OCI-LY1 (cell line): Measurements from ENCODE around the gene NHERF2.

Source experiments
- H2AFZ ChIP-seq: fragments of 200-600 bp; sonication (generic), shearing (Covaris generic); 2 replicates; pipeline ENCODE4 v1.6.0; 2014; ENCODE audit warnings: antibody characterized with exemption, mild to moderate bottlenecking, low read length
- H3F3A ChIP-seq: fragments of 200-600 bp; sonication (generic), shearing (Covaris generic); 2 replicates; pipeline ENCODE4 v1.6.0; 2014; ENCODE audit warnings: mild to moderate bottlenecking, antibody characterized with exemption, low read length, moderate library complexity; ENCODE audit not compliant: insufficient read depth
- H3K27ac ChIP-seq: fragments of 200-600 bp; sonication (generic); 2 replicates; pipeline ENCODE4 v1.5.1; 2014; ENCODE audit warnings: low read length, mixed run types, mild to moderate bottlenecking, low read depth; ENCODE audit not compliant: poor library complexity, severe bottlenecking
- H3K27me3 ChIP-seq: fragments of 200-600 bp; sonication (generic); 2 replicates; pipeline ENCODE4 v1.6.0; 2014; ENCODE audit warnings: antibody characterized with exemption, mild to moderate bottlenecking, low read length, moderate library complexity; ENCODE audit not compliant: insufficient read depth
- H3K36me3 ChIP-seq: fragments of 200-600 bp; sonication (generic); 2 replicates; pipeline ENCODE4 v1.6.1; 2014; ENCODE audit warnings: mild to moderate bottlenecking, antibody characterized with exemption, low read length, moderate library complexity, mixed read lengths; ENCODE audit not compliant: insufficient read depth
- H3K4me1 ChIP-seq: fragments of 200-600 bp; sonication (generic); 2 replicates; pipeline ENCODE4 v1.5.1; 2014; ENCODE audit warnings: mild to moderate bottlenecking, low read length, moderate library complexity; ENCODE audit not compliant: insufficient read depth, severe bottlenecking
- H3K4me2 ChIP-seq: fragments of 200-600 bp; sonication (generic), shearing (Covaris generic); 2 replicates; pipeline ENCODE4 v1.6.1; 2014; ENCODE audit warnings: low read length
- H3K4me3 ChIP-seq: fragments of 200-600 bp; sonication (generic); 2 replicates; pipeline ENCODE4 v1.5.1; 2014; ENCODE audit warnings: low read length, low read depth, mild to moderate bottlenecking, mixed read lengths; ENCODE audit not compliant: poor library complexity, severe bottlenecking
- H3K79me2 ChIP-seq: fragments of 200-600 bp; shearing (Covaris generic); 2 replicates; pipeline ENCODE4 v1.6.1; 2016; ENCODE audit warnings: mixed run types, low read length, mixed read lengths; ENCODE audit not compliant: insufficient read depth
- H3K9ac ChIP-seq: fragments of 200-600 bp; sonication (generic), shearing (Covaris generic); 2 replicates; pipeline ENCODE4 v1.6.1; 2014; ENCODE audit warnings: mild to moderate bottlenecking, low read length, mixed read lengths
- H3K9me2 ChIP-seq: fragments of 200-600 bp; sonication (generic), shearing (Covaris generic); 2 replicates; pipeline ENCODE4 v1.6.1; 2014; ENCODE audit warnings: low read depth, mild to moderate bottlenecking, low read length, mixed read lengths
- H3K9me3 ChIP-seq: fragments of 200-600 bp; shearing (Covaris generic); 2 replicates; pipeline ENCODE4 v1.6.1; 2014; ENCODE audit warnings: low read length, mixed read lengths
- H4K20me1 ChIP-seq: fragments of 200-600 bp; sonication (generic), shearing (Covaris generic); 2 replicates; pipeline ENCODE4 v1.6.0; 2016; ENCODE audit warnings: mild to moderate bottlenecking, low read length; ENCODE audit not compliant: insufficient read depth
- EZH2 ChIP-seq: fragments of 200-600 bp; sonication (generic), shearing (Covaris generic); IDR thresholded peaks from 2 replicates; pipeline ENCODE4 v1.8.0; 2017; ENCODE audit warnings: borderline replicate concordance, mixed run types, mild to moderate bottlenecking, antibody characterized with exemption, low read length, moderate library complexity, mixed read lengths
- TF ChIP-seq, protein P1 (sequence below): fragments of 200-600 bp; sonication (generic), shearing (Covaris generic); IDR thresholded peaks from 2 replicates; pipeline ENCODE4 v1.5.1; 2017; ENCODE audit warnings: mild to moderate bottlenecking, antibody characterized with exemption, low read length, moderate library complexity, mixed read lengths

The NHERF2 gene

DNA sequence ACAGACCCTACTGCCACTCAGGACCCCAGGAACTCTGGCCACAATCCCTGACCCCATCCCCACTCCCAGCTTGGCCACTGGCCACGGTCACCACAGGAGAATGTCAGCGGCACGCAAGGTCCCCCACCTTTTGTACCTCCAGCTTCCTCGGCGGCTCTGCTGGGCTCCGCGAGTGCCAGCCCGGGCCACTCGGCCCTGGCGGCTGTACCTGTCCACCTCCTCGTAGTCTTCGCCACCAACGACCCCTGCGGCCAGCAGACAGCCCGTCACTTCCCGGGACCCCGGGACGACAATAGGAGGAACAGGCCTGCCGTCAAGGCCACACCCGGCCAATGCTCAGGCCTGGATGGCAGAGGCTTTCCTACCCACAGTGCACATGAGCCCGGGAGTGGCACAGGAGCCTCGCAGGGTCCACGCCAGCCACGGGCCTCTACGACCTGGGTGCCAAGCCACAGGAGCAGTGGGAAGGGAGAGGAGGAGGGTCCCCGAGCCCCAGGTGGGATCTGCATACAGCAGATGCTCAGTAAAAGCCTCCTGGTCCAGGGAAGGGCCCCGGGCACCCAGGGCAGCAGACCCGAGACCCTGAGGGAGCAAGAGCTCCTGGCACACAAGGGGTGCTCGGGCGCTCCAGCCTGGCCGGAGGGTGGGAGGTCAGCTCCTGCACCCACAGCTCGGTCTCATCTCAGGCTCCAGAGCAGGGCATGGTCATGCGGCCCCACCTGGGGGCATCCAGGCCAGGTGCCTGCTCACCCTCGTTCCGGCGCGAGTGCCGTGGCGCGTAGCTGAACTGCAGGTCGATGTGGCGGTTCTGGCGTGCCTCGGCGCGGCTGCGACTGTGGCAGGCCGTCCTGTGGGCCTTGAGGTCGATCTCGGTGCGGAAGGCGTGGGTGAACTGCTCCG, 25.0 kb upstream of the NHERF2 start:
- no peak overlapping the region for H3K27ac ChIP-seq
- no peaks in the 10 kb centered on the region for H3K27me3 ChIP-seq
- no peaks in the 10 kb centered on the region for H3K9me3 ChIP-seq
- no peaks in the 10 kb centered on the region for H3K9me2 ChIP-seq
- TF ChIP-seq EZH2, result no peak
- TF ChIP-seq, protein P1, sequence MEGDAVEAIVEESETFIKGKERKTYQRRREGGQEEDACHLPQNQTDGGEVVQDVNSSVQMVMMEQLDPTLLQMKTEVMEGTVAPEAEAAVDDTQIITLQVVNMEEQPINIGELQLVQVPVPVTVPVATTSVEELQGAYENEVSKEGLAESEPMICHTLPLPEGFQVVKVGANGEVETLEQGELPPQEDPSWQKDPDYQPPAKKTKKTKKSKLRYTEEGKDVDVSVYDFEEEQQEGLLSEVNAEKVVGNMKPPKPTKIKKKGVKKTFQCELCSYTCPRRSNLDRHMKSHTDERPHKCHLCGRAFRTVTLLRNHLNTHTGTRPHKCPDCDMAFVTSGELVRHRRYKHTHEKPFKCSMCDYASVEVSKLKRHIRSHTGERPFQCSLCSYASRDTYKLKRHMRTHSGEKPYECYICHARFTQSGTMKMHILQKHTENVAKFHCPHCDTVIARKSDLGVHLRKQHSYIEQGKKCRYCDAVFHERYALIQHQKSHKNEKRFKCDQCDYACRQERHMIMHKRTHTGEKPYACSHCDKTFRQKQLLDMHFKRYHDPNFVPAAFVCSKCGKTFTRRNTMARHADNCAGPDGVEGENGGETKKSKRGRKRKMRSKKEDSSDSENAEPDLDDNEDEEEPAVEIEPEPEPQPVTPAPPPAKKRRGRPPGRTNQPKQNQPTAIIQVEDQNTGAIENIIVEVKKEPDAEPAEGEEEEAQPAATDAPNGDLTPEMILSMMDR, result no peak
- no peaks in the 10 kb centered on the region for H4K20me1 ChIP-seq
- no peak overlapping the region for H3K4me2 ChIP-seq
- no peak overlapping the region for H3K9ac ChIP-seq
- H3F3A ChIP-seq, result no peaks in the 10 kb centered on the region
- peaks cover 22% of the 10 kb centered on the region for H3K4me1 ChIP-seq
- H3K79me2 ChIP-seq, result no peaks in the 10 kb centered on the region
- no peak overlapping the region for H2AFZ ChIP-seq
- H3K36me3 ChIP-seq, result peaks cover 75% of the 10 kb centered on the region
- H3K4me3 ChIP-seq, result no peak overlapping the region

DNA sequence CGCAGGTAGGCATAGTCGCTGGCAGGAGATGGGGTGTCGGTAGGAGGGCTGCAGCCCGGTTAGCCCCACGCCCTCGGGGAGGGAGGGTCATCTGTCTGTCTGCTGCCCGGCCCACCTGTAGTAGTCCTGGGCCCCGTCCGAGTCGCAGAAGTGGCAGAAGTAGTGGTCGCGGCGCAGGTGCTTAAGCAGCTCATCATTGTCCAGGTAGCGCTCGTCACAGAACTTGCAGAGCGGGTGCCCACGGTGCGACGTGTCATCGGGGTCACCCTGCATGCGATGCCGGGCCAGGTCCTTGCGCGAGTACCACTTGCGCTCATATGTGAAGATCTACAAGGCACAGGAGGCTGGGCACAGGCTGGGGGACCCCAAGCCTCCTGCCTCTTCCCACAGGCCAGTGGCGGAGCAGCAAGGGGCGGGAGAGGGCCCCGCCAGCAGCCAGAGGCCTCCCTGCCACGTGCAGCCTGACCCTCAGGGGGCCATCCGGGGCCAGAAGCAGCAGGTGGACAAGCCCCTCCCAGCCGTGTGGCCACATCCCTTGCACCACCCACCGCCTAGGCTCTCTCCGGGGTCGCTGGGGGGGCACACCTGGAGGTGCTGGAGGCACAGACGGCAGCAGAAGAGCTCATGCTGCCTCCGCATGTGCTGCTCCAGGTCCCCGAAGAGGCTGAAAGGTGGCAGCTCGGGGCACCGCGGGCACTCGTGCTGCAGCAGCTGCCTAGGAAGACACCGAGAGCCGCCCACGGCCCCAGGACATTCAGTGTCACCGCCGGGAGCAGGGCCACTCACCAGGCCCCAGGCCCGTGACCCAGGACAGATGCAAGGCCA, 24.1 kb upstream of the NHERF2 start:
- Histone ChIP-seq H3K27me3 (no peaks in the 10 kb centered on the region), H3K4me1 (peaks cover 31% of the 10 kb centered on the region), H3F3A (no peaks in the 10 kb centered on the region), H3K4me2 (no peak overlapping the region), H2AFZ (no peak overlapping the region), H3K9ac (no peak overlapping the region), H3K36me3 (peaks cover 67% of the 10 kb centered on the region), H3K4me3 (no peak overlapping the region), H3K27ac (no peak overlapping the region), H4K20me1 (no peaks in the 10 kb centered on the region), H3K9me2 (no peaks in the 10 kb centered on the region), H3K79me2 (no peaks in the 10 kb centered on the region), H3K9me3 (no peaks in the 10 kb centered on the region)
- TF ChIP-seq, protein P1, result no peak
- TF ChIP-seq EZH2, result no peak

DNA sequence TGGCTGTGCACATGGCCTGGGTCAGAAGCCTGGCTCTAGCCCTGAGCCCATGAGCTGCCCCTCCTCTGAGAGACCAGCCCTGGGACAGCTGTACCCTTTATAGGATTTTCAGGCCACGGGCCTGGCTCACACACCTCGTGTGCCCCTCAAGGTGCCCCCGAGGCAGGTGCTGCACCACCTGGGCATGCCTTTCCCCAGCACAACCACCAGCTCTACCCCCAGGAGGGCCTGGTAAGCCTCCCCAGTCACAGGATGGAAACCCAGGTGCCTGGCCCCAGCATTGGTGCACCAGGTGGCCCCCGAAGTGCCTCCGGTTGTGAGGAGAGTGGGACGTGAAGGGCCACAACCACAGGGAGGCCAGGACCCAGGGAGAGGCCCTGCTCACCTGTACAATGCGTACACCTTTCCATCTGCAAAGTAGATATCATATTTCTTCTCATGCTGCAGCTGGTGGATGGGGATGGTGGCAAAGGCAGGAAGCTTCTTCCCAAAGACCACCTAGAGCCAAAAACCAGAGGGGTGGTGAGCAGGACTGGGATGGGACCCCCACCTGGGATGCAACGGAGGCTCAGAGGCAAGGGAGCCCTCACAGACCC, 23.4 kb upstream of the NHERF2 start:
- peaks cover 4% of the 10 kb centered on the region for H3K79me2 ChIP-seq
- no peaks in the 10 kb centered on the region for H3K9me2 ChIP-seq
- no peak overlapping the region for H3K27ac ChIP-seq
- no peak overlapping the region for H3K9ac ChIP-seq
- no peak overlapping the region for H3K4me3 ChIP-seq
- H3K27me3 ChIP-seq, result no peaks in the 10 kb centered on the region
- no peaks in the 10 kb centered on the region for H4K20me1 ChIP-seq
- peaks cover 38% of the 10 kb centered on the region for H3K4me1 ChIP-seq
- H3K36me3 ChIP-seq, result peaks cover 60% of the 10 kb centered on the region
- no peaks in the 10 kb centered on the region for H3K9me3 ChIP-seq
- H2AFZ ChIP-seq, result no peak overlapping the region
- no peaks in the 10 kb centered on the region for H3F3A ChIP-seq
- no peak overlapping the region for H3K4me2 ChIP-seq
- TF ChIP-seq EZH2, result no peak
- TF ChIP-seq, protein P1, result no peak
